ENCODE measurements around the gene TBC1D16.
"Not testable (repeated sequence)": the region's sequence is repeated elsewhere in the genome, so short reads cannot be mapped to it uniquely, and the experiment has no call there.

Gene TBC1D16

DNA sequence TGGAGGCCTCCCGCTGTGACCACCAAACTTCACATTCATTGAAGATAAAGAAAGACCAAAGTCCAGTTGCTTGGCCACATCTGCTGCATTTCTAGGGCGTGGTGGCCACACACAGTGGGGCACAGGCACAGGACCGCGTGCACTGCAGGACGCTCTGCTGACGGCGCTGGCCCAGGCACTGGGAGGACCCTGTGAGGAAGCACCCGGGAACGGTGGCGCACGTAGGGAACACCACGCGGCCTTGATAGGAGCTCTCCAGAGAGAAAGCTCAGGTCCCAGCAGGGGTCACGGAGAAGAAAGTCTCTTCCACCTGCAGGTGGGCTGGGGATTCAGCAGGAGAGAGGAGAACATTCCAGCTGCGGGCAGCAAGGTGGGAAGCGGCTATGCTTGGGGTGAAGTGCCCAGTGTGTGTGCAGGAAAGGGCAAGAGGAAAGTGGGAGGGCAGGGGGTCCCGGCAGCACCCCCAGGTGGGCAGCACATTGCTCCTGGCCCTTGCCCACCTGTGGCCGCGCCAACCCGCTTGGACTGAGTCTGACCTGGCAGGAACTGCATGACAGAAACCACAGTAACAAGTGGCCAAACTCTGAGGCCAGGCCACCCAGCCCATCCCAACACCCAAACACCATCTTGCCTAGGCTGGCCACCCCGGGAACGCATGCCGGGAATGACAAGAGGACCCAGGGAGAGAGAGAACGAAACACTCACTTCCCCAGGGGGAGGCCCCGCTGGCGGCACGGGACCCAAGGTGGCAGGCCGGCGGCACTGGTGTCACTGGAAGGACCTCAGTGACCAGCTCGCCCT lies 32.8 kb downstream of the TBC1D16 start:
- DNase-seq (ENCODE audit: low spot score), result peak; percentile 85

DNA sequence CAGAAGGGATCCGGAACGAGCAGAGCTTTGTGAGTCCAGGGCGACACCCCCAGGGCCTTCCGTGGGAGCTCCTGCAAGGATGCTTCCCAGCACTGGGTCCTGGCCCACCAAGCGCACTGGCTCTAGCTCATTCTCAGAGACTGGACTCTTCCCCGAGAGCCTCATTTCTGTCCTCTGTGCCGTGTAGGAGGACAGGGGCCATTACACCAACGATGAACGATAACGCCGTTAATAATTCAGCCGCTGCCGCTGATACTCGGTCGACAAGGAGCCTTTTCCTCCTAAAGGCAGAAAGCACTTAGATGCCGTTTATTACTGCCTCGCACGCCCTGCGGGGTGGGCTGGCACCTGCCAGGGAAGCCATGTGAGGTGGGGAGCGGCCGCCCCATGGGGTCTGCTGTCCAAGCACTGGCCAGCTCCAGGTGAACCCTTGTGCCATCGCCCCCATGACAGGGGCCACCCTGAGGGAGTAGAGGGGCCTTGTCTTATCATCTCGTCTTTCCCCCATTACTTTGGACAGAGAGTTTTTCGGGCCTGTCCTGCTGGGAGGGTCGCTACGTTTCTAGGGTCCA lies 33.5 kb downstream of the TBC1D16 start:
- DNase-seq (ENCODE audit: low spot score), result no peak

DNA sequence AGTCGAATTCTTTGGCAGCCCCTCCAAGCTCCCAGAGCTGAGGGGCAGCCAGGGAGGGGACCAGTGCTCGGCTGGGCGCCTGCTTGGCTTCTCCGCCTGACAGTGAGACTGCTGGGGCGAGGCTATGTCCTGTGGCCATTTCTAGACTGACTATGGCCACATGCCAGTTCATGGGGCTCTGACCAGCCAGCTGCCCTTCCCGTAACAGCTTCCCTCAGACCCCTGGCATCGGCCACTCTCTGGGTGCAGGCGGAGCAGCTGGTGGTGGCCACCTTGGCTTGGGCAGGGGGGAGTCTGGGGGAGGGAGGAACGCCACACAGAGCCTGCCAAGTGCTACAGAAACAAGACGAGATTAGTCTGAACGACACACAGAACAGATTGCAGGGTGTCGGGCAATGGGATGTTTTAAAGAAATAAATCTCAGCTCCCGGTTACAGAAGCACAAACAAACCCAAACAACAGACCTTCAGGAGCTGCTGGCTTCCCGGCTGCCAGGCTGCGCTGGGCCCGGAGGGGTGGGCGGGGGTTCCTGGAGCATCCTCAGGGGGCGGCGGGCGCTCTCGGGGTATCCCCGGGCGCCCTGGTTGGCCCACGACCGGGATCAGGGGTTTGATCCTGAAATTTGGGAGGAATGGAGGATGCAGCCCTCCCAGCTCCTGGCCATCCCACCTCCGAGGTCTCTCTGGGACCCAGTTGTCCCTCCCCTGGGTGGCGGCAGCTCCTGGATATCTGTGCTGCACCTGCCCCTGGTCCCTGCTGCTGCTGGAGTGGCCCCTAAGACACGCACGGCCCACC lies 34.5 kb downstream of the TBC1D16 start:
- no peak for DNase-seq (ENCODE audit: low spot score)

DNA sequence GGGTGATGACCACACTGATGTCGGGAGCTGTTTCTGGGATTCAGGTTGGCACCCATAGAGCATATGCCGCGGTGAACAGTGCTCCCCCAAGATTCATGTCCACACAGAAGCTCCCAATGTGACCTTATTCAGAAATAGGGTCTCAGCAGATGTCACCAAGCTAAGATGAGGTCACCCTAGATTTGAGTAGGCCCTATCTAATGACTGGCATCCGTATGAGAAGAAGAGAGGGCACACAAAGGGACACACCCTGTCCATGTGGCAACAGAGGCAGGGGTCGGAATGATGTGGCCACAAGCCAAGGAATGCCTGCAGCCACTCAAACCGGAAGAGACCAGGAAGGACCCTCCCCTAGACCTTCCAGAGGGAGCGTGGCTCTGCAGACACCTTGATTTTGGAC lies 35.5 kb downstream of the TBC1D16 start:
- no peak for DNase-seq (ENCODE audit: low spot score)

DNA sequence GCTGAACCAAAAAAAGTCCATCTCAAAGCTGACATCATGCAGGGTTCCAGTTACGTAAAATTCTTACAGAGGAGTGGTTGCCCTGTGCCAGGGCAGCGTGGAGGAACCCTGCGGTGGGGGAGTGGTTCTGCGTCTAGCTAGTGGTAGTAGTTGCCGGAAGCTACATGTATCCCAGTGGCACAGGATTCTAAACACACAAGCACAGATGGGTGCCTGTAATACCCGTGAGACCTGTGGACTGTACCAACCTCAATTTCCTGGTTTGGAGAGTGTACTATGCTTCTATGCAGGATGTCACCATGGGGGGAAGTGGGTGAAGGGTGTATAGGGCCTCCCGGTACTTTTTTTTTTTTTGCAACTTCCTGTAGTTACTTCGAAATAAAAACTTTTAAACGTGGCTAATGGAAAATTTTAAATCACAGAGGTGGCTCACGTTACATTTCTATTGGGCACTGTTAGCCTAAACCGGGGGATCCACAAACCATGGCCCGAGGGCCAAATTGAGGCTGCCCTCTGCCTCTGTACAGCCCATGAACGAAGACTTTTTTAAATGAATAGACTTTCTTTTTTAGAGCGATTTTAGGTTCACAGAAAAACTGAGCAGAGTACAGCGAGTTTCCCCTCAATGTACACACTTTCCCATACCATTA lies 38.5 kb downstream of the TBC1D16 start:
- DNase-seq (ENCODE audit: low spot score), result no peak

DNA sequence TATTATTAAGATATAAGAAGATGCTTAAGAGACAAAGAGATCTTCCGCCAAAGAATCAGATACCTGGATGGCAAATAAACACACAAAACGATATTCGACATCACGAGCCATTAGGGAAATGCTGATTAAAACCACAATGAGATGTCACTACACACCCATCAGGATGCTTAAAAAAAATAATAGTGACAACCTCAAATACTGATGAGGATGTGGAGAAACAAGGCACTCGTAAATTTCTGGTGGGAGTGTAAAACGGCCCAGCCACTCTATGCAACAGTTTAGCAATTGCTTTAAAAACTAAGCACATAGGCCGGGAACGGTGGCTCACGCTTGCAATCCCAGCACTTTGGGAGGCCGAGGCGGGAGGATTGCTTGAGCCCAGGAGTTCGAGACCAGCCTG lies 39.4 kb downstream of the TBC1D16 start:
- no peak for DNase-seq (ENCODE audit: low spot score)

DNA sequence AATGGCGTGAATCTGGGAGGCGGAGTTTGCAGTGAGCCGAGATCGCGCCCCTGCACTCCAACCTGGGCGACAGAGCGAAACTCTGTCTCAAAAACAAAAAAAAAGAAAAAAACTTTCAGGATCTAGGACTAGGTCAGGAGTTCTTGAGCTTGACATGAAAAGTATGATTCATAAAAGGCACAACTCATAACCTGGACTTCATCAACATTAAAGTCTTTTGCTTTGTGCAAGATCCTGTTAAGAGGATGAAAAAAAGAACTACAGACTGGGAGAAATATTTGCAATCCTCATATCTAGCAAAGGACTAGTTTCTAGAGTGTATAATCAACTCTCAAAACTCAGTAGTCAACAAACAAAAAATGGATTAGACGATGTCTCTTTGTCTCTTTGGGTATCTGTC lies 40.0 kb downstream of the TBC1D16 start:
- DNase-seq (ENCODE audit: low spot score), result no peak

DNA sequence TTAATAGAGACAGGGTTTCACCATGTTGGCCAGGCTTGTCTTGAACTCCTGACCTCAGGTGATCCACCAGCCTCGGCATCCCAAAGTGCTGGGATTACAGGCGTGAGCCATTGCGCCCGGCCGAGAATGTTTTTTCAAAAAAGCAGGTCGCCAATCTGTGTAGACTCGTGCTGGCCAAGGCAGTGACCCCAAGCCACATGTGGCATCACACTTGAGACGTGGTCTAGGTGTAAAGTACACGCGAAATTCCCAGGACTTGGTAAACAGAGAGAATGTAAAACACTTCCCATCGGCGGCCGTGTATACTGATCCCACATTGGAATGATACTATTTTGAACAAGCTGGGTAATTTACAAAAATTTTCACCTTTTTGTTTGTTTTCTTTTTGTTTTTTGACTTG lies 41.1 kb downstream of the TBC1D16 start:
- DNase-seq (ENCODE audit: low spot score), result no peak

DNA sequence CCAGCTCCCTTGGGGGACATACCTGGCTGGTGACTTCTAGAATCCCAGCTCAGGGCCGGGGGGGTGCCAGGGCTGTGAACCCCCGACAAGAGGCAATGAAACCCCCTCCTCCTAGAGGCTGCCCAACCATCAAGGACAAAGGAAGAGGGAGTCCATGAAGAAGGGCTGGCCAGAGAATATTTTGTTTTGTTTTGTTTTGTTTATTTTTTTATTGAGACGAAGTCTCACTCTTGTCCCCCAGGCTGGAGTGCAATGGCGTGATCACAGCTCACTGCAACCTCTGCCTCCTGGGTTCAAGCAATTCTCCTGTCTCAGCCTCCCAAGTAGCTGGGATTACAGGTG lies 41.5 kb downstream of the TBC1D16 start:
- DNase-seq (ENCODE audit: low spot score), result not testable (repeated sequence)

DNA sequence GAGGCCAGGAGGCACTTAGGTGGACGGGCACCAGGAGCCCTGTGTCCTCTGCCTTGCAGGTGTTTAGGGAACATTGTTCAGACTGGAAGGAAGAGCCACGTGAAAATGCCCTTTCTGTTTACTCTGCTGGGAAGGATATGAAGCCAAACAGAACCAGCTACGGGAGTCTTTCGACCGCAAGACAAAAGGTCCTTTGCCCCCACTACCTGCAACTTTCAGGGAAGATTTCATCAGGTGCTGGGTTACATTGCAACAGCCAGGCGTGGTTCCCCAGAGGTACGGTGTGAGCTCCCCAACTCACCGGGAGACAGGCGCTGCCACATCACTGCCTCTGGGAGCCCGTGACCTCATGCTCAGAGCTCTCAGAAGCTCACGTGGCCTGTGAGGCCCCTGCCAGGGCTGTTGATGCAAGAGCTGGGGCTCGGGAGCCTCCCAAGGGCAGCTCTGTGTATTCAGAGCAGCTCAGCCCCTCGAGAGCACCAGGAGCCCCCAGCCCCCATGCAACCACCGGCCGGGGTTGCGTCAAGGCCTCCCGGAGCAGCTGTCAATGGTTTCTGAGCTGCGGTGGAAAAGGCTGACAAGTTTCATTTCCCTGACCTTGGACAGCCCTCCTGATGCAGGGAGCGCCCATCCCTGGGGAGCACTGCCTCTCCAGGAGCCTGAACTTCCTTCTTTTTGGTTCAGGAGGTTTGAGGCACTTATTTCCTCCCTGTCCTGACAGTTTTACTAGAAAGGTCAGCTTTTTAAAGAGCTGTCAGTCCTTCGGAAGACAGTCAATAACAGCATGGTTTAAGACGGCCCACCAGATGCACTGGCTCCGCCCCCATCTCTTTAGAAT lies 42.1 kb downstream of the TBC1D16 start:
- peak; percentile 81 for DNase-seq (ENCODE audit: low spot score)

DNA sequence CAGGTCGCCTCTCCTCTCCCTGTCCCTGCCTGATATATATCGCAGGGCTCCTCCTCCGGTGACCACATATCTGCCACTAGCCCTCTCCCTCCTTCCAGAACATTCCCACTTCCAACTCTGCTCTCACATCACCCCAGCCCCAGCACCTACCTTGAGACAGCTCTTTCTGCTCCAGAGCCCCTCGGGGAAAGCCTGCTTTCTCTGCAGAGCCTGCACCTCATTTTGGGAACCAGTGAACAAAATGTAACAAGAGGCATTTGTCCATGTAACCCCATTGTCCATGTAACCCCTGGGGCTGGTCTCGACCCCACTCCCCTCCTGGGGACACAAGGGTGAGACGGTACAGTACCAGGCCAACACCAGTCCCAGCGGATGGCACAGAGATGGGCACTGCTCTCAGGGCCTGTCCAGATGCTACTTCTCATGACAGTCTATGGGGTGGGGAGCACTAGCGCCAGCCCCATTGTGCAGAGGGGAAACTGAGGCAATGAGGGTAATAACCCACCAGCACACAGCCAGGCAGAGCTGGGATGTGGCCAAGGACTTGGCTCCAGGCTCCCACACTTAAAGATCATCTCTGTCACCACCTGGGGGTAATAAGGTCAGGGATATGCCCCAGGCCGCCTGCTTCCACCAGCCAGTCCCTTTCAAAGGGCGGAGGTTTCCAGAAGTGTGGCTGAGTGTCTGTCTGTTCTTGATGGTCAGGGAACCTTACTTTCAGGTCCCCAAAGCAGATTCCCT lies 42.9 kb downstream of the TBC1D16 start:
- DNase-seq (ENCODE audit: low spot score), result no peak

DNA sequence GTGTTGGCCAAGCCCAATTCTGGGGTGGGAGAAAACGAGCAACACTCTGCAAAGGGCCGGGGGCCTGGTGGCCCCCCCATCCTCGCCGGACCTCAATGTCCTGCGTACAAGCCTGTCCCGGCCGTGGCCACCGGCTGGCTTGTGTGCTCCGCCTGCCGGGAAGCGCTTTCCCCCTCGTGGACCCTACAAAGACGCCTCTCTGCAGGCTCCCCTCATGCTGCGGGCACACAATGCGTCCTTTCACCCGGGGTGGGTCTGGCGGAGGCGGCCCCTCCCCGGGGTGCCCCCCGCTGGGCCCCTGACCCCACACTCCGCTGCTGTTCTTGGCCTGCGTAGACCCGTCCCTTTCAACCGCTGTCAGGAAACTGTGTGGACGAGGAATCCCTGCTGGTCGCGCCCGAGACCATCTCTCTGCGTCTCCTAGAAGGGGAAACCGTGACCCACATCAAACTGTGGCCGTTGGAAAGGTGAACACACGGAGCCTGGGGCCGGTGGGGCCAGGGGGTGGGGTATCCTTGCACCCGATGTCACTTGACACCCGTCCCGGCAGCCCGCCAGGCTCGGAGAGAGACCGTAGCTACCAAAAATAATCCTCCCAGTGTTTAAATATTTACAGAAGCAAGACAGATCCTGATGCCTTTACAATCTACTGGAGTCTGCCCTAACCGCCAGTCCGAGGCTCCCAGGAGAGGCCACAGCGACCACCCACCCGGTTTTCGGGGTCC lies 43.6 kb downstream of the TBC1D16 start:
- DNase-seq (ENCODE audit: low spot score), result no peak

DNA sequence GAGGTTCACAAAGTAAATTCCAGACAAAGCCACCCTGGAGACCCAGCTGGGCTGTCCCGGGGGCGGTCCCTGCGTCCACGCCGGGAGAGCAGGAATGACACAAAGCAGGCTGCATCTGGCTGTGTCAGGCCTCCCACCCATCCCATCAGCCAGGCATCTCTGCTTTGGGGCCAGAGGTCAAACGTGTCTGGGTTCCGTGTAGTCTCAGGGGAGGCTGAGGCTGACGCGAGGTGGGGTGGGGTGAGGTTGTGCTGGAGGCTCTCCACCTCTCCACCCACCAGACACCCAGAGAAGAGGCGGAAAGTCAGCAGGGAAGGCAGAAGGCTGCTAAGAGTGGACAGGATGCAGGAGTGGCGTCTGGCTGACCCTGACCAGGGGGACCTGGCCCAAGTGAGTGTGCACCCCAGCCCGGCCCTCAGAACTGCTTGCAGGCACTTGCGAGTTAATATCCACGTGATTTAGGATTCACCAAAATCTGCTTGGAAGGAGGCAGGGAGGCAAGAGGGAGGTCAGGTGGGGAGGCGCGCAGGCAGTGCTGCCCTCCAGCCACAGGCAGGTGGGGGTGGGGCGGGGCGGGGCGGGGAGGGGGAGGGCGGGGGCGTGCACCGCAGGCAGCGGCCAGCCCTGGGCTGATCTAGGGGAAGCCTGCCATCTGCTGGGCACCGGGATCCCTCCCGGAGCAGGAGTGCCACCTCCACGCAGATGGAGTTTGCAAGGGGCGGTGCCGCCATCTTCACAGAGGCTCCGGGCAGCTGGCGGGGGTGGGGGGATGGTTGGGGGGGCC lies 44.3 kb downstream of the TBC1D16 start:
- peak; percentile 75 for DNase-seq (ENCODE audit: low spot score)

DNA sequence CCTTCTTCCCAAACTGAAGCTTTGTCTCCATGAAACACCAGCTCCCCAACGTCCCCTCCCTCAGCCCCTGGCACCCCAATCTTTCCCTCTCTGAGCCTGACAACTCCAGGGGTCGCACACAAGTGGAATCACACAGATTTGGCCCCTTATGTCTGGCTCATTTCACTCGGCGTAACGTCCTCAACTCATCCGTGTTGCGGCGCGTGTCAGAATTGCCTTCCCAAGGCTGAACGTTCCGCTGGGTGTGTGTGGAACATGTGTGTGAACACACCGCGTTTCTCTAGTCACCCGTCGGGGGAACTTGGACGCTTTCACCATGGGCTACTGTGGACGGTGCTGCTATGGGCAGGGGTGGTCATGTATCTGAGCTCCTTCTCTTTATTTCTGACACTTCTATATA lies 45.0 kb downstream of the TBC1D16 start:
- DNase-seq (ENCODE audit: low spot score), result no peak

DNA sequence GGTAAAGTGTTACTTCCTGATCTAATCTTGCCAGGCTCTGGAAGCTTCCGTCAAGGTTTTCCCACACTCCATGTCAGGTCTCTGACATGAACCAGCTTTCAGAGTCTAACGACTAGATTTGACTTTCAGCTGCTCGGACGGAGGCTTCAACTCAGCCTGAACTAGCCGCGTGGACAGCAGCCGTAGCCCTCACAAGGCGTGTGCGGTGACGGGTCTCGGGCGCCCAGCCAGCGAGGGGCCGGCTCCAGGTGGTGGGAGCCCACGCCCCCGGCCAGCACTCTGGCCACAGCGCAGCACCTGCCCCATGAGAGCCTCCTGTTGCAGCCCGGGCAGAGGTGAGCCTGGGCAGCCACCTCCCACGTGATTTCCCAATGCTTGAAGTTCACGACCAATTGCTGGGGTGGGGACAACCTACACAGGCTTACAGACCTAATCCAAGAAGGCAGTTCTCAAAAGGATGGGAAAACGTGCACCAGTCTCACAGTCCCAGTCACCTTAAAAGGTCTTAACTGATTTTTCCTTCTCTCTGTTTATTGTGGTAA lies 45.5 kb downstream of the TBC1D16 start:
- DNase-seq (ENCODE audit: low spot score), result no peak

DNA sequence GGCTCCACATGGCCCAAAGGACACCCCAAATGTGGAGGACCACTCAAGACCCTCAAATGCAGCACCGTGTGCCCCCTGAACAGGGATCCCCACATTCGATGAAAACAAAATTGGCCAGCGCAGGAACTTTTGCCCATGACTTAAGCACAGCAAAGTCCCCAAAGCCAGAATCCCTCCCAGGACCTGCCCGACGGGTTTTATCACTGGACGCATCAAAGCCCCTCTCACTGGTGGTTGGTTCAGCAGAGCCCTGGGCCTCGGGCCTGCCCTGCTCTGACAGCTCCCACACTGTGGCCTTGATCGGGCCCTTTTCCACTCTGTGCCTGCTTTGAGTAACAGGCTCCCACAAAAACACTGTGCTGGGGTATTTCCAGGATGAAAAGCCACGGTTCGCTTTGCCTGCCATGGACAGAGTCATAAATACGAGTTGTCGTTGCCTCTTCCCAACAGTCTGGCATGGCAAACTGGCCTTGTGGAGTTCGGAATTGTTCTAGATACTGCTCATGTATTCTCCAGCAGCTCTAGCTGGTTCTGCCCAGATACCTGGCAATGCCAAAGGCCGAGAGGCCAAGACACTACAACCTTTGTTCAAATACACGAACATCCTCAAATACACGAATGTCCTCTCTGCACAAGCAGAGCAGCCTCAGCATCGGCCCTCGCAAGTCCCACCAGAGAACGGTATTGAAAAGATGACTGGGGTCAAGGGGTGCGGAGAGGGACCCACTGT lies 46.4 kb downstream of the TBC1D16 start:
- no peak for DNase-seq (ENCODE audit: low spot score)

DNA sequence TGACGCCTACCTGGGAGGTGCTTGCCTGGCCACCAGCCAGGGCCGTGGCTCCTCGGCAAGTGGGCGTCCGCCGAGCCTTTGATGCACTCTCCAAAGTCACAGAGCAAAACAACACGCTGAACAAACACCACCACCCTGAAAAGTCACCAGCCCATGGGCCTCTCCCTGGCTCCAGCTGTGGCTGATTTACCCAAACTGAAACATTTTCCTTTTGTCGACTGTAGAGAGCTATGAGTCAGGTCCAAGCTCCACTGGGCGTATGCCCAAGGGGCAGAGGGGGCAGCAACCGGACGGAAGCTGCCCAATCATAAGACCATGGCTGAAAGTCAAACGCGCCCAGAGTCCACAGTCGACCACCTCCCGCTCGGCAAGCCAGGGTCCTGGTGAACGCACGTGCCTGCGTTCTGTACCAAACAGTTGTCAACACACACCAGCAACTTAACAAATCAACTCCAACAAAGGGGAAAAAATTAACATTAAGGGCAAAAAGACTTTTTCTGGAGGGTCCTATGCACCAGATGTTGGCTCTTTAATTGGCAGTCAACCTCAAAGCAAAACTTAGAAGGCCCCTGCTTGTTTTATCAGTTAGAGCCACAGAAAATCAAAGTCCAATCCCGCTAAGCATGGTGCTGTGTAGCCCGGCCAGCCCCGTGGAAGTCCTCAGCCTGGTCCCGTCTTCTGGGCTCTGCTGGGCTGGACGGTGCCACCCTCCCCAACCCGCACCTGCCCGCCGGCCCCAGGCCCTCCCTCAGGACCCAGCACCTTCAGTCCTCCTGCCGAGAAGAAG lies 47.3 kb downstream of the TBC1D16 start:
- DNase-seq (ENCODE audit: low spot score), result peak; percentile 91

DNA sequence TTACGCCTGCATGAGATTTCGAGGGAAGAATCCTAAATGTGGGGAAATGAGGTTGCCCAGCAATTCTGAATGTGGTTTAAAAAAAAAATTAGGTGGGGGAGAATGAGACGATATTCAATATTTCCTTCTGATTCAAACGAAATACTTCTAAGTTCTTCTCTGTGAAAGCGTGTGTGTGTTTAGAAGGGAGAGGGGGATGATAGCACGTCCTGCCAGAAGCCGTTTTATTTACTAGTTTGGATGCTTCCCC lies 47.8 kb downstream of the TBC1D16 start:
- no peak for DNase-seq (ENCODE audit: low spot score)

Measured in LoVo (cell line).